Motor neuron (in vitro differentiated cells): ENCODE measurements around the gene SNRNP200. TPM values are rescaled to one million over a fixed set of nuclear protein-coding genes. Genes with fewer than 3 reads are reported as not detected.
"Not testable (repeated sequence)": the region's sequence is repeated elsewhere in the genome, so short reads cannot be mapped to it uniquely, and the experiment has no call there.

Source experiments
- ATAC-seq, 8 experiments: fragments of 200-7000 bp; cut with Tn5 transposase; replicated peaks in 6 of 8; 2 replicates each; pipeline ENCODE4 v1.8.0; 2021; ENCODE audit warnings: mild to moderate bottlenecking in 8 of 8, moderate library complexity in 8 of 8
- H3K27ac ChIP-seq, 2 donors: fragments of 250-450 bp; sonication (Bioruptor Pico); 2 replicates each; pipeline ENCODE4 v1.9.0; 2021; ENCODE audit warnings: antibody characterized with exemption in 2 of 2, mild to moderate bottlenecking in 2 of 2, moderate library complexity in 1 of 2
- H3K4me1 ChIP-seq, 2 donors: fragments of 250-450 bp; sonication (Bioruptor Pico); replicated peaks in 1 of 2; 2 replicates each; pipeline ENCODE4 v1.6.1; 2021; ENCODE audit warnings: antibody characterized with exemption in 2 of 2, mild to moderate bottlenecking in 2 of 2, moderate library complexity in 1 of 2
- H3K4me3 ChIP-seq, 5 donors: fragments of 250-450 bp; sonication (Bioruptor Pico); 2 replicates each; pipeline ENCODE4 v1.9.0; 2021; ENCODE audit warnings: antibody characterized with exemption in 5 of 5, mild to moderate bottlenecking in 5 of 5, moderate library complexity in 4 of 5
- WGBS, 10 experiments: fragments of 450-650 bp; shearing (Covaris generic); methylation state at CpG; one replicate each; pipeline ENCODE4 v1.0.0; 2022; 5-methylcytosine and 5-hydroxymethylcytosine counted together
- in situ Hi-C, 9 experiments: fragments of 400-800 bp; cut with MboI; loops; one replicate each; pipeline ENCODE4 v1.15.0; 2021; ENCODE audit warnings: low sequenced_read_pairs in 9 of 9, low pct_unique_long_range_greater_than_20kb in 2 of 9; ENCODE audit not compliant: unreplicated experiment in 9 of 9
- total RNA-seq, 8 experiments: library from RNA; unstranded; fragments of 300-600 nt; gene quantifications; 2 replicates each; pipeline versions ENCODE4 v1.2.3 to v1.2.4, GENCODE V29; 2022

SNRNP200 gene
- total RNA-seq, 8 experiments from 2014 or later, result 50.1 to 150 (median 97.9) TPM

DNA sequence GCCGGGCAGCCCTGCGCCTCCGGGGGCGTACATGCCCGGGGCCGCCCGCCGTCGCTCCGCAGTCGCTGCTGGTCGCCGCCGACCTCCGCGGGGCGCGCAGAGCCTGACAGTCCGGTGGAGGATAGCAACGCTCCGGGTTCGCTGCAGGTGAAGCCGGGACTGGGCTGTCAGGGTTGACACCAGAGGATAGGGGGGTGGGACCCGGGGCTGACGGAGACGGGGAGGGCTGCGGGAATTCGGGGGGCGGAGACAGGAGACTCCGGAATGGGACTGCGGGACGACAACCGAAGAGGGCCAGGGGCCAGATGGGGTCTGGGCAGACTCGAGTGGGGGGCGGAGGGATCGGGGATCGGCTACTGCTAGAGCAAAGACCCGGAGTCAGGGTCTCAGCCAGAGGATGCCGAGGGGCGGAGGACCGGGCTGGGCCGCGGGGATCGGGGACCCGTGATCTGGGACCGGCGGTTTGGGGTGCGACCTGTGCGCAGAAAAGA, 40.0 kb downstream of the SNRNP200 start:
- Histone ChIP-seq H3K27ac (peak overlapping the region; percentile 69 to 79), H3K4me3 (peak overlapping the region; percentile 67 to 92 (median 90)), H3K4me1 (peaks cover 18 to 24% of the 10 kb centered on the region in 2 donors)
- WGBS, 10 experiments, result no CpG with 5 or more reads among the region's 49 CpGs
- ATAC-seq, result peak; percentile 6 to 57 (median 47)
- in situ Hi-C loops, result loop anchor here in 1 of 9 experiments (25.0 kb wide), 1 partner anchor 253 kb away; no protein-coding TSS in a partner anchor

DNA sequence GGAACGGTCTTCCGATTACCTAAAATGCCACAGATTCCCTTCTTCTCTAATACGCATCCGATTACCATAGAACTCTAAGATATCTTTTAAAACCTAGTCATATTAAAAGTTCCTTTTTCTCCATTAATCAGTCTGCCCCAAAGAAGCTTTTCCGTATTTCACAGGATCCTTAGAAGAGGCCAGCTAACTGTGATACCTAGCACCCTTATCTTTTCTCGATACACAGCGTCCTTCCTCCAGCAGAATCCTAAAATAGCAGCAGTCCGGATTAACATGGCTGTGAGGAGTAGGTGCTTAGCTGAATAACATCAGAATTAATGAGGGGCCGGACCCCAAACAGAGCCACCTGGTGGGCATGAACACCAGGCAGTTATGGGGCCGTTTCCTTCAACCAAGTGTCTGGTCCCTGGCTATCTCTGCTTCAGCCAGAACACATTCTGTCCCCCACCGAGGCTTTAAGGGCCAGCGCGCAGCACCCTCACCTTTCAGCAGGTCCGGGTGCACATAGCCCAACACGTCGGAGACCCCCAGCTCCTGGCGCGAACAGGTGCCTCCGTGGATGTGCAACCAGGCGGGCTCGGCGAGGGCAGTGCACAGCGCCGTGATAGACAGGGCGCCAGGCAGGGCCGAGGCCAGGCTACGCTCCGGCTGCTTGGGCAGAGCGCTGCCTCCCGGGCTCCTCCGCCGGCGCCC, 40.5 kb downstream of the SNRNP200 start:
- Histone ChIP-seq H3K27ac (peak overlapping the region; percentile 69 to 79), H3K4me3 (peak overlapping the region; percentile 67 to 92 (median 90)), H3K4me1 (peaks cover 24 to 30% of the 10 kb centered on the region in 2 donors)
- peak; percentile 0 to 2 (median 1) for ATAC-seq
- in situ Hi-C loops, result loop anchor here in 1 of 9 experiments (25.0 kb wide), 1 partner anchor 253 kb away; no protein-coding TSS in a partner anchor
- 21 to 73% (median 52%) methylated on average over 3 to 13 of the region's 33 CpGs; no CpG with 5 or more reads in 1 of the 10 experiments for WGBS, 10 experiments

DNA sequence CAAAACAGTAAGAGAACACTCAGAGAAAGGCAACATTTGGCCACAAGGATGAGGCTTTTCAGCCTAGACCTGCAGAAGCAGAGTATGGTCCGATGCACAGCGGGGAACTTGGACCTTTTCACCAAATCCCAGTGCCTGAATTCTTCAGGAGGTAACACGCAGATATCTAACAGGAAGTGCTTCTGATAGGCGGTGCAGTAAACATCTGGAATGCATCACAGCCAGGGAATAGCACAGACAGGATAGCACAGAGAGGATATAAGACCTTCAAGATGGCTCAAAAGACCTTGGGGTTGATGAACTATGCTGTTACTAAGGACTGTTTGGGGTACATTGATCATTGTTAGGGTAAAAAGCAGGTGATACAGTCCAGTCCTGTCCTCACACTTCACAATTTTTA, 41.3 kb downstream of the SNRNP200 start:
- ATAC-seq, result no peak
- no peak overlapping the region for H3K27ac ChIP-seq
- in situ Hi-C loops, result loop anchor here in 1 of 9 experiments (25.0 kb wide), 1 partner anchor 252 kb away; no protein-coding TSS in a partner anchor
- H3K4me1 ChIP-seq, result peaks cover 31 to 36% of the 10 kb centered on the region in 2 donors
- peak overlapping the region in 4 of 5 donors; percentile 67 to 91 (median 80) for H3K4me3 ChIP-seq
- WGBS, 10 experiments, result 0 to 100% (median 28%) methylated on average over 1 to 4 of the region's 4 CpGs; no CpG with 5 or more reads in 5 of the 10 experiments

DNA sequence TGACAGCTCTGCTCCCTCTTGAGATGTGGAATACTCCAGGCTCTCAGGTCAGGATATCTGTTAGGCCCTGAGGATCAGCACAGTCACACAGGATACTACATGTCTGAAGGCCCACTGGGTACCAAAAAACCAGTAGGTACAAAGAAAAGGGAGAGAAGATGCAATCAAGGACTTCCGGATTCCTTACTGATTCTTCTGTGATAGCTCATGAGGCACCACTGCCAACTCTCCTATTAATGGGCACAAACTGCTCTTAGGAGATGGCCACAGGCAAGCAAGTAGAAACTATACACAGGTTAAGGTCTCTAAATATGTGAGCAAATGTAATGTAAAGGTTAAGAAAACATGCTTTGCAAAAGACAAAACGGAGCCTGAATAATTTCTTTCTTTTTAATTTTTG, 43.0 kb downstream of the SNRNP200 start:
- 58 to 100% (median 100%) methylated on average over 1 to 2 of the region's 2 CpGs; no CpG with 5 or more reads in 5 of the 10 experiments for WGBS, 10 experiments
- no peak overlapping the region for H3K27ac ChIP-seq
- H3K4me3 ChIP-seq, result no peak overlapping the region
- no peak for ATAC-seq
- in situ Hi-C loops, result loop anchor here in 1 of 9 experiments (25.0 kb wide), 1 partner anchor 250 kb away; no protein-coding TSS in a partner anchor
- peaks cover 41 to 45% of the 10 kb centered on the region in 2 donors for H3K4me1 ChIP-seq

DNA sequence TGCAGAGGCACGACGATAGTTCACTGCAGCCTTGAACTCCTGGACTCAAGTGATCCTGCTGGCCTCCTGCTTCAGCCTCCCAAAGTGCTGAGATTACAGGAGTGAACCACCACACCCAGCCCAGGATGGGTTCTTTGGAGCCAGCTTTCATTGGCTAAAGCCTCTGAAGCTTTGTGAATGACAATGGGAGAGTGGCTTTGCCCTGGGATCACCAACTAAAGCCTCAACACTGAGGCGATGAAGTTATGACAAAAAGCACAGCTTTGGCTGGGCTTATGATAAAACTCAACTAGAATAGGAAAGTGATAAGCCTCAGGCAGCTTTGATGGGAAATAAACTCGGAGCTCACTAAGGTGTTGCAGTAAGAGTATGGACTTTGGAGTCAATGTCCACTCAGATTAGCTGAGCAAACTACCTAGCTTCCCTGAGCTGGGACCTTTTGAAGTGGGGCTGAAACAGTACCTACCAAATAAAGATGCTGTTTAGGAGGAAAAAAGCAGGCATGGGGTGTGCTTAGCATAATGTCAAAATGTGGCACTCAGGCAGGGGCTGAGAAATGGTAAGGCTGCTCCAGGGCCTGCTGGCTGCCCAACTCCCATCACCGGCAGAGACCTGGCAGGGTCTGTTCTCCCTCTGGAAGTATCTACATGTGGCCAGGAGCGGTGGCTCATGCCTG, 43.9 kb downstream of the SNRNP200 start:
- ATAC-seq, result no peak
- no peak overlapping the region for H3K4me3 ChIP-seq
- WGBS, 10 experiments, result 60 to 100% (median 80%) methylated on average over 1 to 4 of the region's 6 CpGs; no CpG with 5 or more reads in 1 of the 10 experiments
- in situ Hi-C loops, result loop anchor here in 1 of 9 experiments (25.0 kb wide), 1 partner anchor 249 kb away; no protein-coding TSS in a partner anchor
- peaks cover 35 to 39% of the 10 kb centered on the region in 2 donors for H3K4me1 ChIP-seq
- no peak overlapping the region for H3K27ac ChIP-seq

DNA sequence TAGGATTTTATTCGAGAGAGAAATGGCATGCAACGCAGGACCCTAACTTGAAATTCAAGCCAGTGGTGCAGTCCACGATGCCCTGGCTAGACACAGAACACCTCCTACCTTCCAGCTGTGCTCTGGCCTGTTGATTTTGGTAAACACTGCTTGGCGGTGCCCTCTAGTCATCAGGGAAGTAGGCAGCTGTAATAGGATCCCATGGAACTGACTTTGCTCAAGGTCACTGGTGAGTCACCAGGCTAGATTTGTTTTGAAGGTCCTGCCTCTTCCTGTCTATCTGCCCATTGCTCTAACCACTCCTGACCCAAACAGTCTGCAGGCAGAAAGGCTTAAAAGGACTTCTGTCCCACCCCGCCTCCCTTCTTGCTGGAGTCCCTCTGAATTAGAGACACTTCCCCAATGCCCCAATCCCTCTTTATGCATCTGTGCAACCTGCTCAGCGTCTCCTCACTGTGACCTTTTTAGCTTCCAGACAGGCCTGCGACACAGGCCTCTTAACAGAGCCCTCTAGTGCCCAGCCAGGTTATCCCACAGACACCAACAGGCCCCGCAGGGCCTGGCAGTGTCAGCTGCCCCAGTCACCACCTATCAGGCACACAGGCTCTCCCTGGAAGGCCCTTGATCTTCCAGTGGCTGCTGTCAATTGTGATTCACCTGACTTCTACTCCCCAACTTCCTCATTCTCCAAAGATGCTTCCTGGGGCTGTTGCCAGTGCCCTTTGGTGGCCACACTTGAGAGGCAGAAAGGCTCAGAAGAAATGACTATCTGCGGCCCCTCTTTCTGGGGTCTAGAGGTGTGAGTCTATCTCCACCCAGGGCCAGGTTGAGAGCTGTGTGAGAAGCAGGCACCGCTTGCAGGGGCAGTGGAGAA, 44.7 kb downstream of the SNRNP200 start:
- Histone ChIP-seq H3K27ac (peak overlapping the region in 1 of 2 donors; percentile 62), H3K4me3 (no peak overlapping the region), H3K4me1 (peaks cover 35 to 39% of the 10 kb centered on the region in 2 donors)
- in situ Hi-C loops, result loop anchor here in 1 of 9 experiments (25.0 kb wide), 1 partner anchor 248 kb away; no protein-coding TSS in a partner anchor
- peak; percentile 53 to 76 (median 64) for ATAC-seq
- WGBS, 10 experiments, result 0 to 80% (median 50%) methylated on average over 1 to 5 of the region's 10 CpGs; no CpG with 5 or more reads in 1 of the 10 experiments

DNA sequence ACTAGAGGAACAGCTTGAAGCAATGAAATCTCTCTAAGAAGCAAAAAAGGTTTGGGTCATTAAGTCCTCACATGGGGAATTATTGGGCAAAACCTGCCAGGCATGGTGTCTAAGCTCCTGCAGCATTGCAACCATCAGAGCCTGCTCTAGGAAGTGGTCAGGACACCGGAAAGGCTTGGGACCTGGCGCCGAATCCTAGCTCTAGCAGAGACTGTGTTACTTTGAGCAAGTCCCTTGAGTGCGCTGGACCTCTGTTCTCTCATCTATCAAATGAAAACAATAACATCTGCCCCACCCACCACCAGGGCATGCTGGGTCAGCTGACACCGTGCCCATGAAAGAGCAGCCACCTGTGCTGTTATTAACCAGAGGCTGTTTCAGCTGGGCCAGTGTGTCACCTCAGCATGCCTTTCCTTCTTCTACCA, 45.8 kb downstream of the SNRNP200 start:
- in situ Hi-C loops, result loop anchor here in 1 of 9 experiments (25.0 kb wide), 1 partner anchor 247 kb away; no protein-coding TSS in a partner anchor
- WGBS, 10 experiments, result 14 to 100% (median 100%) methylated on average over 1 to 4 of the region's 5 CpGs; no CpG with 5 or more reads in 7 of the 10 experiments

DNA sequence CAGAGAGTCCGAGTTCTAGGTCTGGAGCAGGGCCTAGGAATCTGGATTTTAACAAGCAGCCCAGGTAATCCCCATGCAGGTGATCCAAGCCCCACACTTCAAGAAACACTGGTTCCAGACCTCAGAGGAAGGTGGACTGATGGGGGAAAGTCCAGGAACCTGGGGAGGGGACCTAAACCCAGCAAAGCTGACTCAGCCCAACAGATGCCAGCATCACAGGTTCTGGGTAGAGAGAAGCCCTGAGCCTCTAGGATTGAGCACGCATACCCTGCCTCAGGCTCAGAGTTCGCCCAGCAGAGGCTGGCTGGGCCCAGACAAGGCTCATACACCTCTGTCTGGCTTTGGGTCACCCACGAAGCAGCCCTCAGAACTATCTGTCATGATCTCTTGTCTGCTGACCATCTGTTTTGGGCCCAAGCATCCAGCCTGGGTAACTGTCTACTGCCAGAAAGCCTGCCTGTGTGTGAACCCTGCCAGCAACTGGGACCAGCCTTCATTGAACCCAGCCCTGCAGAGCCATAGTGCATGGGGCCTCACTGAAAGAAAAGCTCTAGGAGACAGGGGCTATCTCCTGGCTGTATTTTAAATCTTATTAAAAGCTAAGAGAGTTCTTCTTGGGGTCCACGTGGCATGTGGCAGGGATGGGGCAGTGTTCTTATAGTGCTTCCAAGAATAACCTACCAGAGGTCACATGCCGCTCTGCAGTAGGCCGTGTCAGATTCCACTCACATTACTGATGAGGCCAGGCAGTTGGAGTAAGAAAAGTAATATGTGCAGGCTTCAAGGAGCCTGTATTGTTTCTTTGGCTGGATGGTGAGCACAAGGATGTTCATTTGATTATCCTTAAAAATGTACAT, 47.0 kb downstream of the SNRNP200 start:
- Histone ChIP-seq H3K27ac (peak overlapping the region; percentile 8 to 25), H3K4me1 (peaks cover 28 to 29% of the 10 kb centered on the region in 2 donors), H3K4me3 (no peak overlapping the region)
- no peak for ATAC-seq
- 58 to 100% (median 80%) methylated on average over 1 to 4 of the region's 7 CpGs; no CpG with 5 or more reads in 2 of the 10 experiments for WGBS, 10 experiments
- in situ Hi-C loops, result loop anchor here in 1 of 9 experiments (25.0 kb wide), 1 partner anchor 246 kb away; no protein-coding TSS in a partner anchor

More for the DNA sequence above, 45.8 kb downstream of the SNRNP200 start:
- Histone ChIP-seq H3K27ac (peak overlapping the region in 1 of 2 donors; percentile 62), H3K4me1 (peaks cover 35 to 38% of the 10 kb centered on the region in 2 donors), H3K4me3 (no peak overlapping the region)
- ATAC-seq, result peak in 4 of 8 experiments; percentile 21 to 39 (median 29)

DNA sequence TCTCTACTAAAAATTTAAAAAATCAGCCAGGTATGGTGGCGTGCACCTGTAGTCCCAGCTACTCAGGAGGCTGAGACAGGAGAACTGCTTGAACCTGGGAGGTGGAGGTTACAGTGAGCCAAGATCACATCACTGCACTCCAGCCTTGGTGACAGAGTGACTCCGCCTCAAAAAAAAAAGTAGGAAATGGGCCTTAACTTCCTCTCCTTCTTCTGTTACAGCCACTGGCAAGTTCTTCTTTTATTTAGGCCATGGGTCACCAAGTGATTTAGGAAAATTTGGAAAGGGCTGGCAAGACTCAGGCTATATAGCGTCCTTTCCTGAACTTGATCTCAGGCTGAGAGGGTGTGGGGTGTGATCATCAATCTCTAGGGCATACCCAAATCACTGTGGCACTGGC, 47.6 kb downstream of the SNRNP200 start:
- H3K4me1 ChIP-seq, result peaks cover 28 to 29% of the 10 kb centered on the region in 2 donors
- in situ Hi-C loops, result loop anchor here in 1 of 9 experiments (25.0 kb wide), 1 partner anchor 245 kb away; no protein-coding TSS in a partner anchor
- WGBS, 10 experiments, result 93 to 100% (median 100%) methylated on average over 1 to 3 of the region's 3 CpGs; no CpG with 5 or more reads in 3 of the 10 experiments
- H3K27ac ChIP-seq, H3K4me3 ChIP-seq, ATAC-seq: not testable (repeated sequence)

DNA sequence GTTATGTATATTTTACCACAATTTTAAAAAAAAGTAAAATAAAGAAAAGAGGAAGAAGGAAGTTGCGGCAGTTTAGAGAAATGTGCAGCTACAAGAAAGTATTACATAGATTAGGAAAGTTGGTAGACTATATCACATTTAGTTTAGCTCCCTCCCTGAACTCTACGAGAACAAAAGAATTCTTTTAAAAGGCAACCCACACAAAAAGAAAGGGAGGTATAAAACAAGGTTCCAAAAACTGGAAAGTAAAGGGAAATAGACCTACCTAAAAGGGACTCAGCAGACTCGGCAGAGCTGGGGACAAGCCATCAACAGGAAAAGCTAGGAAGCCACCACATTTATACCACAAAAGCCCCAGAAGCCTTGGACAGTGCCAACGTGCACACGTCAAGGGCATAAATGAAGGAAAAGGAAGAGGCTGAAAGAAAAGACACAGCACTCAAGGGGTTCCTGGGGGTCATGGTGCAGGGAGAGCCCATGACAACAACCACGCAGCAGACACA, 48.7 kb downstream of the SNRNP200 start:
- Histone ChIP-seq H3K4me3 (no peak overlapping the region), H3K27ac (no peak overlapping the region), H3K4me1 (peaks cover 28 to 32% of the 10 kb centered on the region in 2 donors)
- in situ Hi-C loops, result loop anchor here in 1 of 9 experiments (25.0 kb wide), 1 partner anchor 244 kb away; no protein-coding TSS in a partner anchor
- ATAC-seq, result no peak
- 79 to 100% (median 93%) methylated on average over 1 to 6 of the region's 6 CpGs for WGBS, 10 experiments

DNA sequence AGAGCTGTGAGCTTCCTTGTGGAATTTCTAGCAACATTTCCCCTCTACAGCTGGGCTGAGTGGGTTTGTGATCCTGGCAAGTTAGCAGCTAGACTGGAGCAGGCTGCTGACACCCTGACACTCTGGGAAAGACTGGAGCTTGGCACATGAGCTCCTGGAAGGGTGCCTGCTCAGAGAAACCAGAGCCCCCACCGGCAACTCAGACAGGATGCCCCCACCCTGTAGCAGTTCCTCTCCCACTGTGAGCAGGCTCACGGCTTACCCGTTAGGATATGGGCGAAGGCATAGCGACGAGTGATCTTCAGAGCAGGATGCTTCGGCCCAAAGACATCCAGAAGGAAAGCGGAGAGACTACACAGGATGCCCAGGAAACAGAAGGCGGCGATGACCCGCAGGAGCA, 50.8 kb downstream of the SNRNP200 start:
- Histone ChIP-seq H3K27ac (no peak overlapping the region), H3K4me3 (no peak overlapping the region), H3K4me1 (peaks cover 14 to 27% of the 10 kb centered on the region in 2 donors)
- no peak for ATAC-seq
- in situ Hi-C loops, result loop anchor here in 1 of 9 experiments (25.0 kb wide), 1 partner anchor 242 kb away; no protein-coding TSS in a partner anchor
- WGBS, 10 experiments, result 100% methylated on average over 1 of the region's 11 CpGs; no CpG with 5 or more reads in 9 of the 10 experiments
